22Rv1 (cell line): ENCODE results near the gene ZNF554.

Experiments
- H3K27ac ChIP-seq: fragments of 450-650 bp; 2 replicates; pipeline ENCODE4 v1.5.1; 2017
- ZFX ChIP-seq: fragments of 450-650 bp; IDR thresholded peaks from 2 replicates; pipeline ENCODE4 v1.6.1; 2017; ENCODE audit warnings: antibody characterized with exemption, borderline replicate concordance
- TF ChIP-seq, protein P1 (sequence below): fragments of 450-650 bp; IDR thresholded peaks from 2 replicates; pipeline ENCODE4 v1.5.1; 2017; ENCODE audit warnings: mild to moderate bottlenecking

The ZNF554 gene

GRCh38 chr19:2811221-2811722 is 8.4 kb upstream of the ZNF554 start:
- no peak for TF ChIP-seq ZFX
- TF ChIP-seq, protein P1, sequence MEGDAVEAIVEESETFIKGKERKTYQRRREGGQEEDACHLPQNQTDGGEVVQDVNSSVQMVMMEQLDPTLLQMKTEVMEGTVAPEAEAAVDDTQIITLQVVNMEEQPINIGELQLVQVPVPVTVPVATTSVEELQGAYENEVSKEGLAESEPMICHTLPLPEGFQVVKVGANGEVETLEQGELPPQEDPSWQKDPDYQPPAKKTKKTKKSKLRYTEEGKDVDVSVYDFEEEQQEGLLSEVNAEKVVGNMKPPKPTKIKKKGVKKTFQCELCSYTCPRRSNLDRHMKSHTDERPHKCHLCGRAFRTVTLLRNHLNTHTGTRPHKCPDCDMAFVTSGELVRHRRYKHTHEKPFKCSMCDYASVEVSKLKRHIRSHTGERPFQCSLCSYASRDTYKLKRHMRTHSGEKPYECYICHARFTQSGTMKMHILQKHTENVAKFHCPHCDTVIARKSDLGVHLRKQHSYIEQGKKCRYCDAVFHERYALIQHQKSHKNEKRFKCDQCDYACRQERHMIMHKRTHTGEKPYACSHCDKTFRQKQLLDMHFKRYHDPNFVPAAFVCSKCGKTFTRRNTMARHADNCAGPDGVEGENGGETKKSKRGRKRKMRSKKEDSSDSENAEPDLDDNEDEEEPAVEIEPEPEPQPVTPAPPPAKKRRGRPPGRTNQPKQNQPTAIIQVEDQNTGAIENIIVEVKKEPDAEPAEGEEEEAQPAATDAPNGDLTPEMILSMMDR = no peak
- H3K27ac ChIP-seq = no peak overlapping the region

DNA sequence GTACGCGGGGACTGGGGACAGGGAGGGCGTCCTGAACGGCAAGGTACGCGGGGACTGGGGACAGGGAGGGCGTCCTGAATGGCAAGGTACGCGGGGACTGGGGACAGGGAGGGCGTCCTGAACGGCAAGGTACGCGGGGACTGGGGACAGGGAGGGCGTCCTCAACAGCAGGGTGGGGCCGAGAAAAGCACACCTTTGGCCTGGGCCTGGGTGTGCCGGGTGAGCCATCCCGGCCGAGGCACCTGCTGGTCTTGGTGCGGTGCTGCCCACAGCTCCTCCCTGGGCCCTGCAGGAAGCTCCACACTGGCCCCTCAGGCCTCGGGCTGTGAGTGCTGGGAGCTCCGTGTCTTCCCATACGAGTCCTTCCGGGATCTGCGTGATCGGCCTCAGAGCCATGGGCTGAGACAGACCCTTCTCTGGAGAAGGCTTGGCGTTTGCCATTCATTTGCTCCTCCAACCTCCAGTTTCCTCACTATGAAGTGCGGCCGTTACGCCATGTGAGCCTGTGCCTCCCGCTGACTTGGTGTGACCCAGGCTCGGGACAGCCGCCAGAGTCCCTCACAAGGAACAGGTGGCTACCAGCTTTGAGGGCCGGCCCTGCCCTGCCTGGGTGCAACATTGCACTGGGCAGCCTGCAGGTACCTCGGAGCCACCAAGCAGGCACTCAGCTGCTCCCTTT is 7.8 kb upstream of the ZNF554 start:
- TF ChIP-seq, protein P1 = no peak
- no peak for TF ChIP-seq ZFX
- no peak overlapping the region for H3K27ac ChIP-seq

GRCh38 chr19:2812414-2813234 is 7.0 kb upstream of the ZNF554 start:
- TF ChIP-seq, protein P1 = no peak
- no peak for TF ChIP-seq ZFX
- H3K27ac ChIP-seq = no peak overlapping the region

DNA sequence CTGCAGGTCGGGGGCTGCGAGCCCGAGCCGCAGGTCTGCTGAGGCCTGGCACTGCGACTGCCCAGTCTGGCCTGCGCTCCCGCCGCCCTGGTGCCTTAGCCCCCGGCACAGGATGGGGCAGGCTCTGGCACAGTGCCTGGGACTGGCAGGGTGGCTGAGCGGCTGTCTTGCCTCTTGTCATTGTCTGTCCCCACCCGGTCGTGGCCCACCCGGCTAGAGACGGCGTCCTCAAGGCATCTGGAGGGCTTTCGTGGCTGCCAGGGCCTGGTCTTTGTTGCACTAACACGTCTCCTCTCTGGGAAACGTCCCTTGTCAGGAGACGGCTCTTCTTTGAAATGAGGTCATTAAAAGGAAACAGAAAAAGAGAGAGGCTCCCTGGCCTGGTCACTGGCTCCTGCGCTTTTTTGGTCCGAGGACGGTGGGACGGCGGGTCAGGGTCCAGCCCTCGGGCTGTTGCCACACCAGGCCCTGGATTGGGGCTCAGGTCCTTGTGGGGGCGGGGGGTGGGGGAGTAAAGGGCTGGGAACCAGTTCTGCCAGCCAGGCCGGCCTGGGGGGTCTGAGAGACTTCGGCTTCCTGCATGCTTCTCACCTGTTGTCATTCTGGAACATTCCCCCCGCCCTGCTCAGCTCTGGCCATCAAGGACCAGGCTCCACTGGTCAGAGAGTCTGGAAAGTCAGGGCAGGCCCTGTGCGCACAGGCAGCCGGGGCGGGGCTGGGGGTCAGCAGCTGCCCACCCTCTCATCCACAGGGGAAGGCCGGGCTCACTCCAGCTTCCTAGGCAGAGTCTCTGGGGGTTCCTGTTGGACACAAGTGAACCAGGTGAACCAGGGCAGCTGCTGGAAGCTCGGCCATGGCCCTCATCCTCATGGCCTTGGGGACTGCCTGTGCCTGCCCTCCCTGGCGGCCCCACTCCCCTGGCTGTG is 6.2 kb upstream of the ZNF554 start:
- H3K27ac ChIP-seq = no peak overlapping the region
- no peak for TF ChIP-seq ZFX
- TF ChIP-seq, protein P1 = no peak

DNA sequence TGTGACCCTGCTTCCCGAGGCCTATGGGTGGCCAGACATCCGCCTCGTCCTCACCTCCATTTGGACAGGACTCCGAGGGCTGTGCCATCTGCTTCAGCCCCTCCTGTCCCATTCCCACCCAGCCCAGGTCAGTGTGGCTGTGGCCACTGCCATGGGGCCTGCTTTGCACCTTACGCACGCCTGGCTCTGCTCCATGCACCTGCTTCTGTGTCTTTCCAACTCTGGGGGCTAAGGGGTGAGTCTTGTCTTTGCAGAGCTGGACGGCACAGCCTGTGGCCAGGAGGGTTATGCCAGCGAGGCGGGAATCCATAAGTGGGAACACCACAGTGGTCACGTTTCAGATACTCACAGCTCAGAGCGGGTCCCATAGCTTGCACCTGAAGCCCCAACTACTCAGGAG is 5.2 kb upstream of the ZNF554 start:
- TF ChIP-seq, protein P1 = no peak
- no peak overlapping the region for H3K27ac ChIP-seq

- TF ChIP-seq, protein P1 = no peak
- no peak for TF ChIP-seq ZFX
- no peak overlapping the region for H3K27ac ChIP-seq
Measured at GRCh38 chr19:2815191-2815614, 4.5 kb upstream of the ZNF554 start.
